ENCODE measurements around the gene ELOVL6.

DNA sequence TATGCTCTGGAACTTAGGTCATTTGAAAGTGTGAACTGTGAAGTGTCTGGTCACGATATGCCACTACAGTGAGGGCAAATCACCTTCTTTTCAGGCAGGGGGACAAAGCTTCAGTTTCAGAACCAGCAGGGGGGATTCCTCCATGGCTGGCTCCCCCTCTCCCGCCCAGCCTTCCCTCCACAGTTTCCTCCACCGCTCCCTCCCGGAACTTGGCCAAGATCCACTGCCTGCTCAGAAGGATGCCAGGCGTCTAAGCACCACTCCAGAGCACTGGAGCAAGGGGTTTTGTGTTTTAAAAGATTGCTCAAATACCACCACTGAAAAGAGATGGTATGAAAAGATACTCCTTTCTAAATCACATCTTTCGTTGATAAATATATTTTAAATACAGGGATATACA, 126.9 kb downstream of the ELOVL6 start:
- no peak for TF ChIP-seq POLR2A (IDR thresholded peaks at IDR 0.05)
- TF ChIP-seq, protein P1, sequence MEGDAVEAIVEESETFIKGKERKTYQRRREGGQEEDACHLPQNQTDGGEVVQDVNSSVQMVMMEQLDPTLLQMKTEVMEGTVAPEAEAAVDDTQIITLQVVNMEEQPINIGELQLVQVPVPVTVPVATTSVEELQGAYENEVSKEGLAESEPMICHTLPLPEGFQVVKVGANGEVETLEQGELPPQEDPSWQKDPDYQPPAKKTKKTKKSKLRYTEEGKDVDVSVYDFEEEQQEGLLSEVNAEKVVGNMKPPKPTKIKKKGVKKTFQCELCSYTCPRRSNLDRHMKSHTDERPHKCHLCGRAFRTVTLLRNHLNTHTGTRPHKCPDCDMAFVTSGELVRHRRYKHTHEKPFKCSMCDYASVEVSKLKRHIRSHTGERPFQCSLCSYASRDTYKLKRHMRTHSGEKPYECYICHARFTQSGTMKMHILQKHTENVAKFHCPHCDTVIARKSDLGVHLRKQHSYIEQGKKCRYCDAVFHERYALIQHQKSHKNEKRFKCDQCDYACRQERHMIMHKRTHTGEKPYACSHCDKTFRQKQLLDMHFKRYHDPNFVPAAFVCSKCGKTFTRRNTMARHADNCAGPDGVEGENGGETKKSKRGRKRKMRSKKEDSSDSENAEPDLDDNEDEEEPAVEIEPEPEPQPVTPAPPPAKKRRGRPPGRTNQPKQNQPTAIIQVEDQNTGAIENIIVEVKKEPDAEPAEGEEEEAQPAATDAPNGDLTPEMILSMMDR (IDR thresholded peaks at IDR 0.05) = no peak
